Nucleus accumbens (tissue), 56 donors: Measurements from ENCODE around the gene HLA-B.

Experiments used
- DNase-seq, 56 donors: peaks; one replicate each; lab custom pipeline; 2025; lab: John Stamatoyannopoulos, UW

The HLA-B gene

DNA sequence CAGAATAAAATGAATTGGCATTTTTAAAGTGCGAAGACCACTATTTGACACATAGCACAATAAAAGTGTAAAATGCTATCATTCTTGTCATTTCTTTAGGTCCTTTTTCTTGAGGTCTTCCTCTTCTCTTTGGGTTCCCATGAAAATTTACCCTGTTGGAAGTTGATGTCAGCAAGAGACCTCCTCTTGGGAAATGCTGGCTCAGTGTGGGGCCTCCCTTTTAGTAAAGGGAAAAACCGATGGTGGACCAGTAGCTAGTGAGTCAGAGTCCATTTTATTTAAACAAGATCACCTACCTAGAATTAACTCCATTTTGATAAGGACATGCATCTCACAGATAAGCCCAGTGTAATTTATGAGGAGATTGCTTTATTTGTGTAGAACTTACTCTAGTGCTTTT is 47.3 kb downstream of the HLA-B start:
- no peak for DNase-seq

DNA sequence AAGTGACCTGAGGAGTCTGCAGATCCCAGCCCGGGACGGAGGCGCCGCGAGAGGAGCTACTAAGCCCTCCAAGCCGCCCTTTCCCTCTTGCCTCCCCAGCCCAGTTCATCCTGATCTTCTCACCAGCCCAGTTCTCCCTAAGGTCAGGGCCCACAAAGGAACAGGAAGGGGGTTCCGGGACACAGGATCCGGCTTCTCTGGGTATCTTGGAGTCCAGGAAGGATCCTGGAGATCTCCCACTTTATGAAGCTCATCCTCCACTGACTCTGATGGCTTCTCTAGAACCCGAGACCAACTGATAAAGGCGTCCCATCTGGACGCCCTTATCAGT is 48.2 kb downstream of the HLA-B start:
- no peak for DNase-seq

DNA sequence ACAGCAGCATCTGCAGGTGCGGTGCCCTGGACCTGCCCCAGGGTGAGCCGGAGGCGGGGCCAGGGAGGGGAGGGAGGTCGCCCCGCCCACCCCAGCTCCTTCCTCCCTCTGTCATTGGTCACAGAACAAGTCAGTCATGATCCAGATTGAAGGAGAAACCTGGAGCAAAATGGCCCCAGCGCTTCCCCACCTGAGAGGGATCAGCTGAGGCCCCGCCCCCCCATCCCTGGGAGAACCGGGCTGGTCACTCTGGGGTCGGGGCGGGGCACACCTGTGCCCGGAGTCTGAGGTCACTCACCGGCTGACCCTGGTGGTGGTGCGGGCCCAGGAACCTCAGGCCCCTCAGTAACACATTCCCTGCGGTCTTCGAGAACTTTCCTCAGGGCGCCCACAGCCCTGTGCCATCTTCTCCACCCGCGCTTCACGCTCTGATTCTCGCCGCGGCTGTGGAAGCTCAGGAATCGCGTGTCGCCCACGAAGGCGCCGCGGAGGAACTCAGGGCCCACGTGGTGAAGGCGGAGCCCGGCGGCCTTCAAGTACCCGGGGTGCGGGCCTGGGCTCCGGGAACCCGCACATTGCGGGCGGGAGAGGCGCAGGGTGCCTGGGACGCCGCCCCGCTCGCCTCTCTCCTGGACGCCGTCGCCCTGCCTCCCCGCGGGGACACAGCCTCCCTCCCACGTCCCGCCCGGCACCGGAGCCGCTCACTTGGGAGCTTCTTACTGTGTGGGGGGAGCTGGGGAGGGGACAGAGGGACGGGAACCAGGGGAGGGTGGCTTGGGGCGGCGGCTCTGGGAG is 48.7 kb downstream of the HLA-B start:
- no peak for DNase-seq

DNA sequence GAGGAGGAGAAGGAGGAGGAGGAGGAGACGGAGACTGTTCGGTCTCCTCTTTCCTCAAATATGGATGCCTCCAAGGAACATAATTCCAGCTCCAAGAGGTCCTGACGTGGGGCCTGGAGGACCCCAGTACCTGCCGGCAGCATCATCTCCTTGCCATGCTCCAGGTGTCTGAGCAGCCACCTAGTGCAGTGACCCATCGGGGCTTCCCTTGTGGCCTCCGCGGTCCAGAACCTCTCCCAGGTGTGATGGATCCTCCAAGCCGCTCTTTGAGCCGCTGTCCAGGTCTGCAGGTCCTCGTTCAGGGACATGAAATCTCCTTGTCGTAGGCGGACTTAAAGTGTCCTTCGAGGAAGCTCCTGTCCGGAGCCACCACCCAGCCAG is 49.3 kb downstream of the HLA-B start:
- DNase-seq = no peak

DNA sequence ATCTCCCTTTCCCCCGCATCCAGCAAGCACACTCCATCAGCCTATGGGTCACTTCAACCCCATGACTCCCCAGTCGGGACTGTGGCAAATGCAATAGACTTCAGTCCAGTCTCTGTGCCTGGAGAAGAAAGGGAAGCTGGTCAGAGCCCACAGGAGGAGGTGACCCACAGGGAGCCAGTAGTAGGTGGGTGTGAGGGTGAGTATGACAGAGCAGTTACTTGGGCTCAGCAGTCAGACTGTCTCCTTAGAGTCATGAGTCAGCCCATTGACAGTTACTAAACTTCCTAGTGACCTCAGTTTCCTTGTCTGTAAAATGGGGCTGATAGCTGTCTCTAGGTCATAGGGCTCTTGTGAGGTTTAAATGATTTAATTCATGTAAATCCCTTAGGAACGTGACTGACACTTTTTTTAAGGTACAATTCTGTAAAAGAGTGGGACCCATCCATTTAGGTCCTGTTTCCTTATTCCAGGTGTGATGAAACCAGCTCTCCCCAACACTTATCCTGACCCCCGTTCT is 51.2 kb downstream of the HLA-B start:
- DNase-seq = no peak

DNA sequence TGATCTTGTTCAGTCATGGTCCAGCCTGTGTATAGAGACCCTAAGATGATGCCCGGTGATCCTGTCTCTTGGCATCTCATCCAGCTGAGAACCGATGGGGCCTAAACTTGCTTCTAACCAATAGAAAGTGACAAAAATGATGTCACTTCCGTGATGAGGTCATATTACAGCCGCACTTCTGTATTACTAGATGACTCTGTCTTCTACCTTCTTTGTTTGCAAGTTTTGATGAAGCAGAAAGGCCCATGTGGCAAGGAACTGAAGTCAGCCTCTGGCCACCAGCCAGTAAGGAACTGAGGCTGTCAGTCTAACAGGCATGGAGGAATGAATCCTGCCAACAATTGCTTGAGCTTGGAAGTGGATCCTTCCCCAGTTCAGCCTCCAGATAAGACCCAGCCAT is 52.3 kb downstream of the HLA-B start:
- no peak for DNase-seq
